NCI-H2196 (cell line): ENCODE measurements around the gene MARCO.
"Not testable (repeated sequence)": the region's sequence is repeated elsewhere in the genome, so short reads cannot be mapped to it uniquely, and the experiment has no call there.

Source experiments
- DNase-seq: peaks from one replicate; lab custom pipeline; 2025; ENCODE audit not compliant: unreplicated experiment; lab: John Stamatoyannopoulos, UW

MARCO gene

GRCh38 chr2:118929059-118929458 lies 12.9 kb upstream of the MARCO start:
- DNase-seq = no peak

GRCh38 chr2:118932949-118933348 lies 9.0 kb upstream of the MARCO start:
- DNase-seq = no peak

GRCh38 chr2:118936306-118936705 lies 5.7 kb upstream of the MARCO start:
- DNase-seq = no peak

- DNase-seq = no peak
Measured at GRCh38 chr2:118936936-118937335, 5.1 kb upstream of the MARCO start.

GRCh38 chr2:118937817-118938216 lies 4.2 kb upstream of the MARCO start:
- DNase-seq = no peak

DNA sequence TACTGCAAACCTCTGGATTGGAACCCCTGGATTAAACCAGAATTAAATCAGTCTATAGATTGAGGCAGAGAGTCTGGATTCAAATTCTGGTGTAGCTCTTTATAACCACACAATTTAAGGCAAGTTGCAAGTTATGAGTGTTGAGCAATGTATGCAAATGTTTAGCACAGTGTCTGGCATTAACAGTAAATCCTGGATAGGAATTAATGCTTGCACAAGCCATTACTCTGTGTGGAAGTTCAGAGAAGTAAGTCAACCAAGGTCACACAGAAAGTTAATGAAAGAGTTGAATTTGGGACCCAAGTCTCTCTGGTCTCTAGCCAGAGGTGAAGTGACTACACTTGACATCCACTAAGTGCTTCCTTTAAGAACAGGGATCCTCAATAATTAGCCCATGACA lies 2.0 kb upstream of the MARCO start:
- DNase-seq = no peak

DNA sequence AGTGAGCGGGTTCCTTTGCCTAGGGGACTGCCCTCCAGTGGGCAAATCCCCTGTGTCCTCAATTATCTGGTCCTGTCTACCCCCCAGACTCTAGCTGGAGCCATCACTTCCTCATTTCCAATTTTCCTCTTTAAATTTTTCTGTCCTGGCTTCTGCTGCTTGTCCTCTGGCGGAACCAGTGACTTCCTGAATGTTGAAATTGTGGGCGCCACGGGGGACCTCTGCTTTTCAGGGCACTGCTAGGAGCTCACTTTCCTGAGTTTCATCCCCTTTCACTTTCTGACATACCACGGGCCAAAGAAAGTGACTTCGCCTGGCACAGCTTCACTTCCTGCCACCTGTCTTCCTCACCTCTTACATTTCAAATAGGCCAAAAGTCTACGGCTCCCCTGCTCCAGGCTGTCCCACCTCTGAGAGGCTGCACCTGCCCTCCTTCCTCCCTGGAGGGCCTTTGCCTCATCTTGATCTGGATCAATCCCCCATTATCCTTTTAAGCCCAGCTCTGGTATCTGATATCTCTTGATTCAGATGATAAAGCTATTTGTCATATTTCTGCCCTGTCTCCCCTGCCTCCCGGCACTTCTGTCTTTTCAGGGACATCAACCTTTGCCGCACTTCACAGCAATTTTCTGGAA lies 1.4 kb upstream of the MARCO start:
- DNase-seq = no peak

GRCh38 chr2:118943286-118943685 lies 1.3 kb downstream of the MARCO start:
- no peak for DNase-seq

DNA sequence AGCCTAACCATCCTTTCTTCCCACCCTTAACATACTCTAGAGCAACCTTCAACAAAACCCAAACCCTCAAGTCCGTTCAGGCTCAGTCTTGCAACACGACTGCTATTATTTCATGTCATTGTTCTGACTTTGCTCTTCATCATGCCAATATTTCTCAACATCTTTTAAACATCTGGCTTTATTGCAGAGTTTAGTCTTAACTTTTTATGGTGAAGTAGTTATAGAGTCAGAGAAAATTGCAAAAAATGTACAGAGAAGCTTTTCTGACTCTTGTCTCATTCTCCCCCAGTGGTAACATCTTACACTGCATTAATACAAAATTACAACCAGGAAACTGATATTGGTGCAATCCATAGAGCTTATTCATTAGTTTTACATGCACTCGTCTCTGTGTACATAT lies 3.9 kb downstream of the MARCO start:
- no peak for DNase-seq

DNA sequence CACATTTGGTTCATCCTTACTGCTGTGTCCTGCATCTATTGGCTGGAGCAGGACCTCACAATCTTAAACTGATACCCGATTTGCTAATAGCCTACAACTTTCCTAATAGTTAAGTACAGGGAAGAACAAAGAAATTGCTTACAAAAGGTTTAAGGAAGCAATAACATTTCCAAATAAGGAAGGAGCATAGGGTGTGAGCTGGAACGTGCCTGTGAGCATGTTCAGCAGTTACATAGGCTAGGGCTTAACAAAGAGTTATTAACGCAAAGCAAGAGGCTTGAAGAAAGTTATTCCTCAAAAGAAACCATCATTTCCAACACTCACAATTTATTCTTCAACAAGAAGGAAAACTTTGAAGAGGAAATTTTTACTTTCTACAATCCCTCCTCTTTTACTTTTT lies 6.3 kb downstream of the MARCO start:
- not testable (repeated sequence) for DNase-seq

- DNase-seq = no peak
Measured at GRCh38 chr2:118954297-118955060, 12.5 kb downstream of the MARCO start.

DNA sequence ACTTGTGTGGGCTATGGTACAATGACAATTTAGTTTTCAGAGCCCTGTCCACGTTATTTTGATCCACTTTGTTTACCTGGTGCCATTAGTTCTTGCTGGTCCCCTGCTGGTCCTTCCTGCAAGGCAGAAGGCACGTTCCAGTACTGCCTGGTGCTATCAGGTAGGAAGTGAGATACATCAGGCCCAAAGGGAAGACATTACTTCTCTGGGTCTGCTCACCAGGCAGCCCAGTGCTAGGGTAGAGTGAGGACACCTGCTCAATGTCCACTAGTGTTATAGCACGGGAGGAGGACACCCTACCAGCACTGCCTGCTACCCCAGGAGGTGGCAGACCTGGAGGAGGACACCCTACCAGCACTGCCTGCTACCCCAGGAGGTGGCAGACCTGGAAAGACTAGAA lies 23.7 kb downstream of the MARCO start:
- no peak for DNase-seq

DNA sequence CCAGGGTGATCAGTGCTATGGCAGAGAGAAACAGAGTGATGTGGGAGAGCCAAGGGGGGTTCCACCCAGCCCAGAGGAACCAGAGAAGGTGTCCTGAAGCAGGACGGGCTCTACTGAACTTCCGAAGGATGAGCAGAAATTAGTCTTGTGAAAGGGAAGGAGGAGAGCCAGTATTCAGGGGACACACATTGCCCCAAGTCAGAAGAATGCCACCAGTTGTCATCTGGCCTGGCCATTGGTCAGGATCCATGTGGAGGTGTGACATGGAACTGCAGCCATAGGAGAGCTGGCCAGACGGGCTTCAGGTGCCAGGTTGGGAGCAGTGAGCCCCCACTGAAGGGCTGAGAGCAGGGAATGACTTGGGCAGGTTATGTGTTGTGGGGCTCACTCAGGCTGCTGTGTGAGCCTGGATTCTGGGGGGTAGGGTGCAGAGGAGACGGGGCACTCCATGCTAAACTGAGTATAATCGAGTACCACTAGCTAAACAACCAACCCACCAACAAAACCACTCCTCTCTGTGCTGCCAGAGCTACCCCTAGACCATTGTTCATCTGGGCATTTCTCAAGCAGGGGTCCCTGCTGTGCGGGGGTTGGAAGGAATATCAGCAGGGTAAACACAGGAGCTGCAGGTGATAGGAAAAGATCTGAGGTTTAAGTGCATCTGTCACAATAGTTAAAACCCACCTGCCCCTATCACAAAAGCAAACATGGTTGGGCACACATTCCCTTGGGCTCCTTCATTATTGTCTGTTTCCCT lies 25.3 kb downstream of the MARCO start:
- DNase-seq = no peak

- DNase-seq = no peak
Measured at GRCh38 chr2:118968042-118968441, 26.0 kb downstream of the MARCO start.

- no peak for DNase-seq
Measured at GRCh38 chr2:118968961-118969733, 27.2 kb downstream of the MARCO start.

- no peak for DNase-seq
Measured at GRCh38 chr2:118969734-118970395, 27.9 kb downstream of the MARCO start.

GRCh38 chr2:118970396-118971135 lies 28.6 kb downstream of the MARCO start:
- DNase-seq = no peak

GRCh38 chr2:118971245-118972122 lies 29.5 kb downstream of the MARCO start:
- no peak for DNase-seq

GRCh38 chr2:118973542-118973951 lies 31.6 kb downstream of the MARCO start:
- DNase-seq = no peak
